ENCODE measurements around the gene SAMD11.
A peak's percentile ranks its signal among the peaks of the same experiment; 100 is the strongest.
"Not testable (repeated sequence)": the region's sequence is repeated elsewhere in the genome, so short reads cannot be mapped to it uniquely, and the experiment has no call there.

Gene SAMD11

DNA sequence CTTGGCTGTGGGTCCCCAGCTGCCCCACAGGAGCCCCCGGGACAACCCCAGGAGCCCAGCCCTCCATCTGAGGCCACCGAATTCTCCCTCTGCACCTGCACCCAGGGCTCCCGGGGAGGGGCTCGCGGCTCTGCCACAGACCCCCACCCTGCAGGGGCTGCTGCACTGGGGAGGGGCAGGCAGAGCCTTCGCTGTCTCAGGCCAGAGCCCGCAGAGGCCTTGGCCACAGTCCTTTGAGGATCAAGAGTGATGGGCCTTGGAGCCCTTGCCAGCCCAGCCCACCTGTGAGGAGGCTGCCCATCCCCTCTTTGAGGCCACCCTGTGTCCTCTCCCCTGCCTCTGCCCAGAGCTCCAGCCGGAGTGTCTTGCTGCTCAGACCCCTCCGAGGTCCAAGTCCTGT lies 51.6 kb downstream of the SAMD11 start:
- Histone ChIP-seq H2AFZ (no peak overlapping the region), H3K27me3 (ENCODE audit: control insufficient read depth, insufficient read depth, low read length) (no peaks in the 10 kb centered on the region), H3K79me2 (no peaks in the 10 kb centered on the region), H3K4me2 (ENCODE audit: low read length) (peak overlapping the region; percentile 81), H3K4me3 (ENCODE audit: low read depth, low read length) (no peak overlapping the region), H3K9ac (no peak overlapping the region), H3K27ac (no peak overlapping the region), H3K36me3 (ENCODE audit: control insufficient read depth, insufficient read depth, low read length) (no peaks in the 10 kb centered on the region), H3K4me1 (no peaks in the 10 kb centered on the region), H3K9me3 (ENCODE audit: control insufficient read depth, low read length) (no peaks in the 10 kb centered on the region)
- TF ChIP-seq, protein P1, sequence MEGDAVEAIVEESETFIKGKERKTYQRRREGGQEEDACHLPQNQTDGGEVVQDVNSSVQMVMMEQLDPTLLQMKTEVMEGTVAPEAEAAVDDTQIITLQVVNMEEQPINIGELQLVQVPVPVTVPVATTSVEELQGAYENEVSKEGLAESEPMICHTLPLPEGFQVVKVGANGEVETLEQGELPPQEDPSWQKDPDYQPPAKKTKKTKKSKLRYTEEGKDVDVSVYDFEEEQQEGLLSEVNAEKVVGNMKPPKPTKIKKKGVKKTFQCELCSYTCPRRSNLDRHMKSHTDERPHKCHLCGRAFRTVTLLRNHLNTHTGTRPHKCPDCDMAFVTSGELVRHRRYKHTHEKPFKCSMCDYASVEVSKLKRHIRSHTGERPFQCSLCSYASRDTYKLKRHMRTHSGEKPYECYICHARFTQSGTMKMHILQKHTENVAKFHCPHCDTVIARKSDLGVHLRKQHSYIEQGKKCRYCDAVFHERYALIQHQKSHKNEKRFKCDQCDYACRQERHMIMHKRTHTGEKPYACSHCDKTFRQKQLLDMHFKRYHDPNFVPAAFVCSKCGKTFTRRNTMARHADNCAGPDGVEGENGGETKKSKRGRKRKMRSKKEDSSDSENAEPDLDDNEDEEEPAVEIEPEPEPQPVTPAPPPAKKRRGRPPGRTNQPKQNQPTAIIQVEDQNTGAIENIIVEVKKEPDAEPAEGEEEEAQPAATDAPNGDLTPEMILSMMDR (IDR thresholded peaks at IDR 0.05), result no peak

DNA sequence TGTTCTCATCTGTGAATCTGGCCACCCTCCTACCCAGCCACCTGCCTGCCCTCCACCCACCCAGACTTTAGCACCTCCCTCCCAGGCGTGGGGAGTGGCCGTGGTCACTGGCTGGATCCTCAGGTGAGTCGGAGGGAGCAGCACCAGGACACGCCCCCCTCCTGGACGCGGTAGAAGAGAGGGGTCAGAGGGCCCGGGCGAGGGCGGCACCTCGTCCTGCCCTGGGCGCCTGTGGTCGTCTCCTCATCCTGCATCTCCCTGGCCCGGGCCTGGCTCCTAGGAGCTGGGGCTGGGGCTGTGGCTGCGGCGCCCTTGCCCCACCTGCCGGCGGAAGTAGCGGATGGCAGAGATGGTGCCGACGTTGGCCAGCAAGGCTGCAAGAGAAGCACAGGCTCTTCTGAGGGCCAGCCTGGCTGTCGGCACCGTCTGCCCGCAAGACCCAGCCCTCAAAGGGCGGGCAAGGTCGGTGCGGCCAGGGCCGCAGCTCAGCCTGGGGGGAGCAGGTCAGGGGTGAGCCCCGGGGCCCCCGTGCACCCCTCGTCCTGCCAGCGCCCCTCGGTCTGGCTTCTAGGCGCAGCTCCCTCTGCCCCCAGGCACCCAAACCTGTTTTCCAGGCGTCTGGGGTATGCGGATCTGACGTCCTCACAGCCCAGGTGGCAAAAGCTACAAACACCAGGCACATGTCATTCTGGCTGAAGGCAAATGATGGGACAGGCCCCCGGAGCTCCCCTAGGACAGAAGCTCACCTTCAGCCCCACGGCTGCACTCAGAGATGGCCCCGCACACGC lies 52.4 kb downstream of the SAMD11 start:
- Histone ChIP-seq H3K4me1 (no peaks in the 10 kb centered on the region), H3K9ac (no peak overlapping the region), H3K9me3 (ENCODE audit: control insufficient read depth, low read length) (no peaks in the 10 kb centered on the region), H3K4me3 (ENCODE audit: low read depth, low read length) (peak overlapping the region; percentile 51), H3K79me2 (no peaks in the 10 kb centered on the region), H3K36me3 (ENCODE audit: control insufficient read depth, insufficient read depth, low read length) (no peaks in the 10 kb centered on the region), H3K27me3 (ENCODE audit: control insufficient read depth, insufficient read depth, low read length) (no peaks in the 10 kb centered on the region), H2AFZ (no peak overlapping the region), H3K4me2 (ENCODE audit: low read length) (peak overlapping the region; percentile 81), H3K27ac (no peak overlapping the region)
- TF ChIP-seq, protein P1 (IDR thresholded peaks at IDR 0.05), result peak; percentile 42

DNA sequence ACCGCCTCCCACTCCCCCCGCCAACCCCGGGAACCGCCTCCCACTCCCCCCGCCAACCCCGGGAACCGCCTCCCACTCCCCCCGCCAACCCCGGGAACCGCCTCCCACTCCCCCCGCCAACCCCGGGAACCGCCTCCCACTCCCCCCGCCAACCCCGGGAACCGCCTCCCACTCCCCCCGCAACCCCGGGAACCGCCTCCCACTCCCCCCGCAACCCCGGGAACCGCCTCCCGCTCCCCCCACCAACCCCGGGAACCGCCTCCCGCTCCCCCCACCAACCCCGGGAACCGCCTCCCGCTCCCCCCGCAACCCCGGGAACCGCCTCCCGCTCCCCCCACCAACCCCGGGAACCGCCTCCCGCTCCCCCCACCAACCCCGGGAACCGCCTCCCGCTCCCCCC lies 53.1 kb downstream of the SAMD11 start:
- H3K4me3 ChIP-seq (ENCODE audit: low read depth, low read length); H3K27me3 ChIP-seq (ENCODE audit: control insufficient read depth, insufficient read depth, low read length); H3K36me3 ChIP-seq (ENCODE audit: control insufficient read depth, insufficient read depth, low read length); H2AFZ ChIP-seq; H3K9me3 ChIP-seq (ENCODE audit: control insufficient read depth, low read length); H3K4me1 ChIP-seq; H3K4me2 ChIP-seq (ENCODE audit: low read length); H3K9ac ChIP-seq; H3K79me2 ChIP-seq; H3K27ac ChIP-seq: not testable (repeated sequence)

DNA sequence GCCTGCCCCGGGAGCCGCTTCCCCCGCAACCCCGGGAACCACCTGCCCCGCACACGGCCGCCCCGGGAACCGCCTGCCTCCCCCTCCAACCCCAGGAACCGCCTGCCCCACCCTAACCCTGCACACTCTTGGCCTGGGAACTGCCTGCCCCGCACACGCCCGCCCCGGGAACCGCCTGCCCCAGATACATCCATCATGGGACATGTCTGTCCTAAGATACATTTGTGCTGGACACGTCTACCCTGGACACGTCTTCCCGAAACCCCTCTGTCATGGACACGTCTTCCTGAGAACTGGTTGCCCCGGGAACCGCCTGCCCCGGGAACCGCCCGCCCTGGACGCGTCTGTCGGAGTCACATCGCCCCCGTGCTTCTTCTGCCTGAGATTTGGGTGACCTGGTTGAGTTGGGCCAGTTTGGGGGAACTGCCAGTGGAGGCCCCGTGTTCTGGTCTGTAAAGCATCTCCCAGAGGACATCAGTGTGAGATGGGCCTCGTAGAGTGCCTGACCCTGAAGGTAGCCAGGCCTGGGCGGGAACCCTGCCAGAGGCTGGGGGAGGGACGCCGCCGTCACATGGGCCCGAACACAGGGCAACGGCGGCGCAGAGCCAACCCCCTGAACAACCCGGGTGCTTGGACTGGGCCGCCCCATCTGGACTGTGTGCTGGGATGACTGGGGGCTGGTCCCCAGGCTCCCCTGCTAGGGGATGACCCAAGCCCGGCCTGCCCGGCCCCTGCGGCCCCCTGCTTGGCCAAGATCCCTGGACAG lies 54.5 kb downstream of the SAMD11 start:
- Histone ChIP-seq H3K9me3 (ENCODE audit: control insufficient read depth, low read length) (no peaks in the 10 kb centered on the region), H3K27me3 (ENCODE audit: control insufficient read depth, insufficient read depth, low read length) (no peaks in the 10 kb centered on the region), H3K4me1 (no peaks in the 10 kb centered on the region), H3K79me2 (no peaks in the 10 kb centered on the region), H3K36me3 (ENCODE audit: control insufficient read depth, insufficient read depth, low read length) (no peaks in the 10 kb centered on the region), H3K9ac (no peak overlapping the region), H3K4me2 (ENCODE audit: low read length) (no peak overlapping the region), H2AFZ (no peak overlapping the region), H3K27ac (no peak overlapping the region), H3K4me3 (ENCODE audit: low read depth, low read length) (no peak overlapping the region)
- TF ChIP-seq, protein P1 (IDR thresholded peaks at IDR 0.05), result no peak

DNA sequence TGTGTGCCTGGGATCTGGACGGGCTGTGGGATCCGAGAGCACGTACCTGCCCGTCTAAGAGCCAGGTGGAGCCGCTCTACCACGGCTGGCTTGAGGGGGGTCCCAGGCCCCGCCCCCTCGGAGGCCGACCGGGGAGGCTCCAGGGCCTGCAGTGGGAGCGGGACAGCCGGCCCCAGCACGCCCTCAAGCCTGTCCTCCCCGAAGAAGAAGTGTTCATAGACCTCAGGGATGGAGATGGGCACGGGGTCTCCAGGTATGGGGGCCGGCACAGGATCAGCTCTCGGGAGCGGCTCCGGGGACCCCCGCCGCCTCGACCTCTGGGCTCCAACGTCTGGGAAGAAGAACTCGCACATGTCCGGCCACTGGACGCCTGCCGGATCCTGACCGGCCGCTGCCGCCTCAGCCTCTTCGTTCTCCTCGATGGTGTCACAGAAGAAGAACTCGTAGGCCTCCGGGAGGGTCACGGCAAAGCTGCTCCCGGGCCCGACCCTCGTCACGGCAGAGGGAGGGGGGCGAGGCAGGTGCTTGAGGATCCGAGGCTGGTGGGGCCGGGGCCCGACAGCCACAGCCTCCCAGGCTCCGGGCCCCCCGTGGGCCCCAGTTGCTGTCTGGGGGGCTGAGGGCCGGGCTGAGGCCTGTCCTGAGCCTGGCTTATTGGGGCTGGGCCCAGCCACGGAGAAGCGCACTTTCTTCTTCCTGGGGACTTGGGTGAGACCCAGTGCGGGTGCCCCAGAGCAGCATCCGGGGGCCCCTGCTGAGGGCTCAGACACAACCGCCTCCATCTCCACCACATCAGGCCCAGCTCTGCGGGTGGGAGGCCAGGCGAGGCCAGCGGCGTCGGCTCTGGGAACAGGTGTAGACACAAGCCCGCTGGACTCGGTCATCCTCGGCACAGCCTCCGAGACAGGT lies 55.4 kb downstream of the SAMD11 start:
- H3K79me2 ChIP-seq, result no peaks in the 10 kb centered on the region

More for the DNA sequence above, 55.4 kb downstream of the SAMD11 start:
- TF ChIP-seq, protein P1 (IDR thresholded peaks at IDR 0.05), result no peak
- Histone ChIP-seq H3K9me3 (ENCODE audit: control insufficient read depth, low read length) (no peaks in the 10 kb centered on the region), H3K4me1 (no peaks in the 10 kb centered on the region), H3K27me3 (ENCODE audit: control insufficient read depth, insufficient read depth, low read length) (no peaks in the 10 kb centered on the region), H3K36me3 (ENCODE audit: control insufficient read depth, insufficient read depth, low read length) (no peaks in the 10 kb centered on the region), H3K4me2 (ENCODE audit: low read length) (no peak overlapping the region), H2AFZ (no peak overlapping the region), H3K9ac (no peak overlapping the region), H3K4me3 (ENCODE audit: low read depth, low read length) (no peak overlapping the region), H3K27ac (no peak overlapping the region)

Data from parathyroid adenoma (tissue), 2 donors.